ENCODE results near the gene TRIM54.

GRCh38 chr2:27236626-27237025 is 45.6 kb upstream of the TRIM54 start:
- TF ChIP-seq CTCF (IDR thresholded peaks at IDR 0.05) (no peak), POLR2A (IDR thresholded peaks at IDR 0.05) (no peak)

Data from right lobe of liver (tissue), 4 donors.